Hepatocyte (in vitro differentiated cells): ENCODE data around the gene RHOT1.

Source experiments
- CTCF ChIP-seq: fragments of 200-600 bp; sonication (generic); IDR thresholded peaks from 2 replicates; pipeline ENCODE4 v1.5.1; 2016; ENCODE audit warnings: antibody characterized with exemption, mild to moderate bottlenecking; ENCODE audit not compliant: poor library complexity
- EZH2 ChIP-seq: fragments of 200-600 bp; sonication (generic); IDR thresholded peaks from 2 replicates; pipeline ENCODE4 v1.6.1; 2016; ENCODE audit warnings: antibody characterized with exemption, mild to moderate bottlenecking, borderline replicate concordance

DNA sequence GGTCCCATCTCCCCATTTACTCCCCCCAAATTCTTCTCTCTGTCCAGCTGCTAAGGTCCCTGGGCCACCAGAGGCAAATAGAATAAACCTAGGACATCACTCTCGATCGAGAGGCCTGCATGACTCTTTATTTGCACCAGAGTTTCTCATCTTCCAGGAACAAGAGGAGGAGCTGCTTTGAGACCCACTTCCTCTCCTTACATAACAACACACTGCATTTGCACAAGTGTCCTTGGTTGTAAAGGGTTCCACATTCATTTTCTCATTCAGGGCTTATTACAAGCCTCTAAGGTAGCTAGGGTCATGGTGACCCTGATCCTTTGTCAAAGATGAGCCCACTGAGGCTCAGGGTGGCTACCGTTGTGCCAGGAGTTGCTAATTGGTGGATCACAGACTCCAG is 38.1 kb upstream of the RHOT1 start:
- TF ChIP-seq CTCF (no peak), EZH2 (no peak)
